HepG2 (cell line): ENCODE measurements around the gene FCHO2.

Source experiments
- TF ChIP-seq, protein P1 (sequence below): sonication (generic); formaldehyde crosslinking; IDR thresholded peaks from 2 replicates; pipeline ENCODE4 v1.8.0; 2022; ENCODE audit warnings: low read depth, missing genetic modification reagents
- TF ChIP-seq, protein P2 (sequence below): sonication (generic); formaldehyde crosslinking; conservative IDR thresholded peaks from 2 replicates; pipeline ENCODE4 v1.5.0; 2020; ENCODE audit warnings: missing genetic modification reagents

DNA sequence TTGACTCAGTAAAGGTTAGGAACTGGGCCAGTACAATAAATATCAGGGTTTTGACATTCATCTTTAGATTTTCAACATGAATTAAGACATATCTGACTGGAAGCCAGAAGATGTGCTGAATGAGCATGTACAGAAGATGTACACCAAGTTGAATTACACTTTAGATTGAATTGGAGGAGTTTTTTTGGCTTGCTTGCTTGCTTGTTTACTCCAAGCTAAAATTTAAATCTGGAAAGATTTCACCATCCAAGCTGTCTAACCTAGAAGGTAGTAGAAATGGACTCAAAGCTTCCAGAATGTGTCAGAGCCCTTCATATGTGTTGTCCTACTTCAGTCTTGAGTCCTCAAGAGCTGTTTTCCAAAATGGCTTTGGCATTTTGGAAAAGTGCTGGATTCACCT is 49.0 kb upstream of the FCHO2 start:
- TF ChIP-seq, protein P1, sequence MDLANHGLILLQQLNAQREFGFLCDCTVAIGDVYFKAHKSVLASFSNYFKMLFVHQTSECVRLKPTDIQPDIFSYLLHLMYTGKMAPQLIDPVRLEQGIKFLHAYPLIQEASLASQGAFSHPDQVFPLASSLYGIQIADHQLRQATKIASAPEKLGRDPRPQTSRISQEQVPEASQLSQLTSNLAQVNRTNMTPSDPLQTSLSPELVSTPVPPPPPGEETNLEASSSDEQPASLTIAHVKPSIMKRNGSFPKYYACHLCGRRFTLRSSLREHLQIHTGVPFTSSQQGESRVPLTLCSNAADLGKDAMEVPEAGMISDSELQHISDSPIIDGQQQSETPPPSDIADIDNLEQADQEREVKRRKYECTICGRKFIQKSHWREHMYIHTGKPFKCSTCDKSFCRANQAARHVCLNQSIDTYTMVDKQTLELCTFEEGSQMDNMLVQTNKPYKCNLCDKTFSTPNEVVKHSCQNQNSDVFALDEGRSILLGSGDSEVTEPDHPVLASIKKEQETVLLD (CRISPR knock-in tag), result no peak
- TF ChIP-seq, protein P2, sequence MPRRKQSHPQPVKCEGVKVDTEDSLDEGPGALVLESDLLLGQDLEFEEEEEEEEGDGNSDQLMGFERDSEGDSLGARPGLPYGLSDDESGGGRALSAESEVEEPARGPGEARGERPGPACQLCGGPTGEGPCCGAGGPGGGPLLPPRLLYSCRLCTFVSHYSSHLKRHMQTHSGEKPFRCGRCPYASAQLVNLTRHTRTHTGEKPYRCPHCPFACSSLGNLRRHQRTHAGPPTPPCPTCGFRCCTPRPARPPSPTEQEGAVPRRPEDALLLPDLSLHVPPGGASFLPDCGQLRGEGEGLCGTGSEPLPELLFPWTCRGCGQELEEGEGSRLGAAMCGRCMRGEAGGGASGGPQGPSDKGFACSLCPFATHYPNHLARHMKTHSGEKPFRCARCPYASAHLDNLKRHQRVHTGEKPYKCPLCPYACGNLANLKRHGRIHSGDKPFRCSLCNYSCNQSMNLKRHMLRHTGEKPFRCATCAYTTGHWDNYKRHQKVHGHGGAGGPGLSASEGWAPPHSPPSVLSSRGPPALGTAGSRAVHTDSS, result no peak
